IPS-18a (cell line): Measurements from ENCODE around the gene SERPINE2.
A peak's percentile ranks its signal among the peaks of the same experiment; 100 is the strongest.

Experiments used
- H3K27ac ChIP-seq: one replicate; pipeline ENCODE4 v1.5.1; 2013; ENCODE audit warnings: low read length
- H3K27me3 ChIP-seq: one replicate; pipeline ENCODE4 v1.6.1; 2013; ENCODE audit warnings: mild to moderate bottlenecking, low read length; ENCODE audit not compliant: control insufficient read depth, insufficient read depth
- H3K36me3 ChIP-seq: one replicate; pipeline ENCODE4 v1.6.1; 2013; ENCODE audit warnings: low read depth, low read length; ENCODE audit not compliant: control insufficient read depth
- H3K4me1 ChIP-seq: one replicate; pipeline ENCODE4 v1.6.1; 2013; ENCODE audit warnings: low read depth, low read length; ENCODE audit not compliant: control insufficient read depth
- H3K4me3 ChIP-seq: one replicate; pipeline ENCODE4 v1.5.1; 2013; ENCODE audit warnings: low read length
- H3K9ac ChIP-seq: one replicate; pipeline ENCODE4 v1.6.1; 2013; ENCODE audit warnings: mild to moderate bottlenecking, low read length, moderate library complexity
- H3K9me3 ChIP-seq: one replicate; pipeline ENCODE4 v1.6.1; 2013; ENCODE audit warnings: low read depth, low read length; ENCODE audit not compliant: control insufficient read depth

Gene SERPINE2

GRCh38 chr2:224039080-224039769 lies at the start of gene SERPINE2:
SERPINE2 (minus strand) TSS chr2:224039286; CDS start chr2:224001900, 37,386 bp downstream.
- H3K27ac ChIP-seq, result no peak within 1 kb of the TSS
- no peaks in the 10 kb centered on the region for H3K9me3 ChIP-seq
- peak within 1 kb of the TSS; percentile 75 for H3K9ac ChIP-seq
- no peaks in the 10 kb centered on the region for H3K36me3 ChIP-seq
- H3K4me1 ChIP-seq, result peaks cover 6% of the 10 kb centered on the region
- peaks cover 50% of the 10 kb centered on the region for H3K27me3 ChIP-seq
- peak within 1 kb of the TSS; percentile 76 for H3K4me3 ChIP-seq

GRCh38 chr2:224086226-224086914 lies 47.3 kb upstream of the SERPINE2 start:
- H3K27ac ChIP-seq, result no peak overlapping the region

GRCh38 chr2:224085811-224086210 lies 46.7 kb upstream of the SERPINE2 start:
- H3K9ac ChIP-seq, result no peak overlapping the region
- H3K36me3 ChIP-seq, result no peaks in the 10 kb centered on the region
- no peaks in the 10 kb centered on the region for H3K27me3 ChIP-seq
- no peaks in the 10 kb centered on the region for H3K9me3 ChIP-seq
- no peaks in the 10 kb centered on the region for H3K4me1 ChIP-seq
- H3K27ac ChIP-seq, result no peak overlapping the region
- H3K4me3 ChIP-seq, result no peak overlapping the region

More at GRCh38 chr2:224086226-224086914, 47.3 kb upstream of the SERPINE2 start:
- Histone ChIP-seq H3K27me3 (no peaks in the 10 kb centered on the region), H3K4me3 (no peak overlapping the region), H3K4me1 (no peaks in the 10 kb centered on the region), H3K9ac (no peak overlapping the region), H3K36me3 (no peaks in the 10 kb centered on the region), H3K9me3 (no peaks in the 10 kb centered on the region)

GRCh38 chr2:224085246-224085645 lies 46.2 kb upstream of the SERPINE2 start:
- H3K27me3 ChIP-seq, result no peaks in the 10 kb centered on the region
- no peak overlapping the region for H3K27ac ChIP-seq
- no peak overlapping the region for H3K9ac ChIP-seq
- H3K36me3 ChIP-seq, result no peaks in the 10 kb centered on the region
- H3K4me3 ChIP-seq, result no peak overlapping the region
- no peaks in the 10 kb centered on the region for H3K4me1 ChIP-seq
- no peaks in the 10 kb centered on the region for H3K9me3 ChIP-seq

- no peak overlapping the region for H3K27ac ChIP-seq
- H3K4me1 ChIP-seq, result no peaks in the 10 kb centered on the region
- H3K9ac ChIP-seq, result no peak overlapping the region
- H3K36me3 ChIP-seq, result no peaks in the 10 kb centered on the region
- no peak overlapping the region for H3K4me3 ChIP-seq
- H3K9me3 ChIP-seq, result no peaks in the 10 kb centered on the region
- no peaks in the 10 kb centered on the region for H3K27me3 ChIP-seq
Measured at GRCh38 chr2:224084266-224084892, 45.3 kb upstream of the SERPINE2 start.

- no peaks in the 10 kb centered on the region for H3K27me3 ChIP-seq
- H3K9ac ChIP-seq, result no peak overlapping the region
- no peak overlapping the region for H3K4me3 ChIP-seq
- H3K36me3 ChIP-seq, result no peaks in the 10 kb centered on the region
- no peaks in the 10 kb centered on the region for H3K4me1 ChIP-seq
- no peak overlapping the region for H3K27ac ChIP-seq
- H3K9me3 ChIP-seq, result no peaks in the 10 kb centered on the region
Measured at GRCh38 chr2:224083638-224084037, 44.6 kb upstream of the SERPINE2 start.

GRCh38 chr2:224078656-224079055 lies 39.6 kb upstream of the SERPINE2 start:
- Histone ChIP-seq H3K4me1 (no peaks in the 10 kb centered on the region), H3K27me3 (no peaks in the 10 kb centered on the region), H3K9me3 (no peaks in the 10 kb centered on the region), H3K27ac (no peak overlapping the region), H3K9ac (no peak overlapping the region), H3K4me3 (no peak overlapping the region), H3K36me3 (no peaks in the 10 kb centered on the region)

GRCh38 chr2:224077773-224078507 lies 38.9 kb upstream of the SERPINE2 start:
- Histone ChIP-seq H3K4me3 (no peak overlapping the region), H3K36me3 (no peaks in the 10 kb centered on the region), H3K27ac (no peak overlapping the region), H3K27me3 (no peaks in the 10 kb centered on the region), H3K9ac (no peak overlapping the region), H3K4me1 (no peaks in the 10 kb centered on the region), H3K9me3 (no peaks in the 10 kb centered on the region)

- no peaks in the 10 kb centered on the region for H3K36me3 ChIP-seq
- no peak overlapping the region for H3K4me3 ChIP-seq
- H3K9ac ChIP-seq, result no peak overlapping the region
- no peak overlapping the region for H3K27ac ChIP-seq
- no peaks in the 10 kb centered on the region for H3K4me1 ChIP-seq
- H3K9me3 ChIP-seq, result no peaks in the 10 kb centered on the region
- H3K27me3 ChIP-seq, result no peaks in the 10 kb centered on the region
Measured at GRCh38 chr2:224075588-224075987, 36.5 kb upstream of the SERPINE2 start.

GRCh38 chr2:224073676-224074075 lies 34.6 kb upstream of the SERPINE2 start:
- Histone ChIP-seq H3K9me3 (no peaks in the 10 kb centered on the region), H3K36me3 (no peaks in the 10 kb centered on the region), H3K9ac (no peak overlapping the region), H3K27me3 (no peaks in the 10 kb centered on the region), H3K4me1 (no peaks in the 10 kb centered on the region), H3K4me3 (no peak overlapping the region), H3K27ac (no peak overlapping the region)

- no peaks in the 10 kb centered on the region for H3K27me3 ChIP-seq
- no peak overlapping the region for H3K27ac ChIP-seq
- no peak overlapping the region for H3K4me3 ChIP-seq
- no peaks in the 10 kb centered on the region for H3K9me3 ChIP-seq
- H3K36me3 ChIP-seq, result no peaks in the 10 kb centered on the region
- no peak overlapping the region for H3K9ac ChIP-seq
- no peaks in the 10 kb centered on the region for H3K4me1 ChIP-seq
Measured at GRCh38 chr2:224072541-224073188, 33.6 kb upstream of the SERPINE2 start.
